ENCODE results near the gene C22orf39. TPM values are rescaled to one million over a fixed set of nuclear protein-coding genes. Genes with fewer than 3 reads are reported as not detected.

C22orf39 gene
- total RNA-seq, 4 donors from 2014 or later, result 66.9 to 90.0 (median 83.1) TPM

- no peak overlapping the region for H3K4me3 ChIP-seq (replicated peaks in 1 of 3)
- intact Hi-C loops (cut with DNase I), result loop anchor here (10.0 kb wide), 1 partner anchor 47 kb away; the partner anchor contains the start of gene C22orf39
- no peaks in the 10 kb centered on the region for H3K9me3 ChIP-seq
- H3K27ac ChIP-seq, result no peak overlapping the region
- no peaks in the 10 kb centered on the region for H3K27me3 ChIP-seq
- DNase-seq, result no peak
- no peak for TF ChIP-seq POLR2A (IDR thresholded peaks at IDR 0.05)
- TF ChIP-seq CTCF (IDR thresholded peaks at IDR 0.05), result no peak
- H3K4me1 ChIP-seq, result no peaks in the 10 kb centered on the region
- peaks cover 70 to 71% of the 10 kb centered on the region in 2 donors for H3K36me3 ChIP-seq
- 77 to 81% methylated on average over 5 to 6 of the region's 6 CpGs for WGBS, 2 donors
Observed at GRCh38 chr22:19398206-19398605, 49.3 kb downstream of the C22orf39 start.

- no peak for DNase-seq
- Histone ChIP-seq H3K9me3 (no peaks in the 10 kb centered on the region), H3K4me1 (no peaks in the 10 kb centered on the region), H3K4me3 (replicated peaks in 1 of 3) (no peak overlapping the region), H3K36me3 (peaks cover 75 to 76% of the 10 kb centered on the region in 2 donors), H3K27me3 (no peaks in the 10 kb centered on the region), H3K27ac (no peak overlapping the region)
- TF ChIP-seq CTCF (IDR thresholded peaks at IDR 0.05), result no peak
- no peak for TF ChIP-seq POLR2A (IDR thresholded peaks at IDR 0.05)
- intact Hi-C loops (cut with DNase I), result loop anchor here (10.0 kb wide), 1 partner anchor 47 kb away; the partner anchor contains the start of gene C22orf39
- 93 to 100% methylated on average over 2 to 3 of the region's 3 CpGs for WGBS, 2 donors
Observed at GRCh38 chr22:19397734-19398104, 49.8 kb downstream of the C22orf39 start.

- H3K27me3 ChIP-seq, result no peaks in the 10 kb centered on the region
- no peak overlapping the region for H3K4me3 ChIP-seq (replicated peaks in 1 of 3)
- peaks cover 81 to 82% of the 10 kb centered on the region in 2 donors for H3K36me3 ChIP-seq
- H3K27ac ChIP-seq, result no peak overlapping the region
- no peak for DNase-seq
- H3K4me1 ChIP-seq, result no peaks in the 10 kb centered on the region
- H3K9me3 ChIP-seq, result no peaks in the 10 kb centered on the region
- WGBS, 2 donors, result 95 to 96% methylated on average over 6 of the region's 6 CpGs
- no peak for TF ChIP-seq CTCF (IDR thresholded peaks at IDR 0.05)
- TF ChIP-seq POLR2A (IDR thresholded peaks at IDR 0.05), result no peak
- intact Hi-C loops (cut with DNase I), result loop anchor here (10.0 kb wide), 1 partner anchor 48 kb away; the partner anchor contains the start of gene C22orf39
Observed at GRCh38 chr22:19396934-19397733, 50.4 kb downstream of the C22orf39 start.

- H3K36me3 ChIP-seq, result peaks cover 82 to 88% of the 10 kb centered on the region in 2 donors
- DNase-seq, result no peak
- H3K27ac ChIP-seq, result no peak overlapping the region
- no peaks in the 10 kb centered on the region for H3K9me3 ChIP-seq
- TF ChIP-seq POLR2A (IDR thresholded peaks at IDR 0.05) (no peak), CTCF (IDR thresholded peaks at IDR 0.05) (no peak)
- 80 to 87% methylated on average over 6 of the region's 6 CpGs for WGBS, 2 donors
- H3K27me3 ChIP-seq, result no peaks in the 10 kb centered on the region
- no peak overlapping the region for H3K4me3 ChIP-seq (replicated peaks in 1 of 3)
- intact Hi-C loops (cut with DNase I), result loop anchor here (10.0 kb wide), 1 partner anchor 48 kb away; the partner anchor contains the start of gene C22orf39
- H3K4me1 ChIP-seq, result no peaks in the 10 kb centered on the region
Observed at GRCh38 chr22:19396561-19396933, 51.0 kb downstream of the C22orf39 start.

GRCh38 chr22:19395276-19395675 is 52.2 kb downstream of the C22orf39 start:
- WGBS, 2 donors, result 98 to 100% methylated on average over 4 of the region's 4 CpGs
- no peak overlapping the region for H3K27ac ChIP-seq
- no peak overlapping the region for H3K4me3 ChIP-seq (replicated peaks in 1 of 3)
- TF ChIP-seq CTCF (IDR thresholded peaks at IDR 0.05), result no peak
- TF ChIP-seq POLR2A (IDR thresholded peaks at IDR 0.05), result no peak
- intact Hi-C loops (cut with DNase I), result loop anchor here (10.0 kb wide), 1 partner anchor 50 kb away; the partner anchor contains the start of gene C22orf39
- H3K36me3 ChIP-seq, result peaks cover 88 to 90% of the 10 kb centered on the region in 2 donors
- DNase-seq, result no peak
- H3K4me1 ChIP-seq, result no peaks in the 10 kb centered on the region
- H3K9me3 ChIP-seq, result no peaks in the 10 kb centered on the region
- no peaks in the 10 kb centered on the region for H3K27me3 ChIP-seq

Measured in thyroid gland (tissue), 4 donors.